Lower leg skin (tissue), 4 donors: ENCODE data around the gene CYP4F2. TPM values are rescaled to one million over a fixed set of nuclear protein-coding genes. Genes with fewer than 3 reads are reported as not detected.
A peak's percentile ranks its signal among the peaks of the same experiment; 100 is the strongest.
"Not testable (repeated sequence)": the region's sequence is repeated elsewhere in the genome, so short reads cannot be mapped to it uniquely, and the experiment has no call there.

Experiments
- DNase-seq, 2 donors: peaks; one replicate each; pipeline ENCODE4 v3.0.0-alpha.2; 2019; ENCODE audit warnings: low spot score in 2 of 2
- H3K4me3 ChIP-seq: fragments of 200-600 bp; sonication (generic); 2 replicates; pipeline ENCODE4 v1.5.1; 2017; ENCODE audit warnings: mild to moderate bottlenecking, low read depth; ENCODE audit not compliant: poor library complexity, severe bottlenecking
- POLR2A ChIP-seq, 2 donors: fragments of 450-650 bp; IDR thresholded peaks; one replicate each; pipeline ENCODE4 v1.6.1; 2016 to 2017; ENCODE audit warnings: antibody characterized with exemption in 2 of 2, mild to moderate bottlenecking in 1 of 2, moderate library complexity in 1 of 2
- WGBS, 2 donors: methylation state at CpG; one replicate each; pipeline ENCODE4 v1.1.5; 2018; 5-methylcytosine and 5-hydroxymethylcytosine counted together
- intact Hi-C: fragments of 100-400 bp; cut with DNase I; formaldehyde crosslinking; loops from one replicate; pipeline ENCODE4 v1.15.0; 2023; ENCODE audit warnings: low total_unique reads
- total RNA-seq, 4 donors: library from RNA; depleted of rRNA; stranded (reverse); fragments of >200 nt; gene quantifications; one replicate each; pipeline ENCODE4 v1.1.0, GENCODE V29; 2016
- TF ChIP-seq, protein P1 (sequence below), 3 donors: fragments of 450-650 bp; IDR thresholded peaks; one replicate each; pipeline ENCODE4 v1.5.1; 2016; ENCODE audit warnings: antibody characterized with exemption in 3 of 3, mild to moderate bottlenecking in 3 of 3, moderate library complexity in 2 of 3

Gene CYP4F2
- total RNA-seq, 4 donors from 2014 or later: 0.91 to 4.2 (median 2.9) TPM

DNA sequence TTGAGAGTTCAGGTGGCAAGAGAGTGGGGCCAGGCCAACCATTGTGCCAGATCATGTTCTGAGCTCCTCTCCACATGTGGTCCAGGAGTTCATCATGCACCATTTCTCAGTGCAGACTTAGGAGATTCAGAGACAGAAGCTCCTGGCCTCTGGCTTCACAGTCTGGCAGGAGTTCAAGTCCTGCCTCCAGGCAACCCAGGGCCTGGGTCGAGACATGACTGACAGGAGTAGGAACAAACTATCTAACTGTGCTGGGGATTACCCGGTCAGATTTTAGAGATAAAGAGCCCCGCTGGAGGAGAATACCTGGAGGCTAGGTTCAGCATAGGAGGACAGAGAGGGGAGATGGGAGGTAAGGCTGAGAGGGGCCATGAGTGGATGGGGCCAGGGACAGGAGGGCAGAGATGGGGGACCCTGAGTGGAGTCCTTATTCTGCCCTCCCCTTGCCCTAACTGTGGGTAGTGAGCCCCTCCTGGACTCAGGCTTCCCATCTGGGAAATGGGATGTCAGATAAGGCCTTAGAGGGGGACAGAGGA lies 37.4 kb upstream of the CYP4F2 start:
- H3K4me3 ChIP-seq: no peak overlapping the region
- 21 to 41% methylated on average over 3 of the region's 3 CpGs for WGBS, 2 donors
- TF ChIP-seq, protein P1, sequence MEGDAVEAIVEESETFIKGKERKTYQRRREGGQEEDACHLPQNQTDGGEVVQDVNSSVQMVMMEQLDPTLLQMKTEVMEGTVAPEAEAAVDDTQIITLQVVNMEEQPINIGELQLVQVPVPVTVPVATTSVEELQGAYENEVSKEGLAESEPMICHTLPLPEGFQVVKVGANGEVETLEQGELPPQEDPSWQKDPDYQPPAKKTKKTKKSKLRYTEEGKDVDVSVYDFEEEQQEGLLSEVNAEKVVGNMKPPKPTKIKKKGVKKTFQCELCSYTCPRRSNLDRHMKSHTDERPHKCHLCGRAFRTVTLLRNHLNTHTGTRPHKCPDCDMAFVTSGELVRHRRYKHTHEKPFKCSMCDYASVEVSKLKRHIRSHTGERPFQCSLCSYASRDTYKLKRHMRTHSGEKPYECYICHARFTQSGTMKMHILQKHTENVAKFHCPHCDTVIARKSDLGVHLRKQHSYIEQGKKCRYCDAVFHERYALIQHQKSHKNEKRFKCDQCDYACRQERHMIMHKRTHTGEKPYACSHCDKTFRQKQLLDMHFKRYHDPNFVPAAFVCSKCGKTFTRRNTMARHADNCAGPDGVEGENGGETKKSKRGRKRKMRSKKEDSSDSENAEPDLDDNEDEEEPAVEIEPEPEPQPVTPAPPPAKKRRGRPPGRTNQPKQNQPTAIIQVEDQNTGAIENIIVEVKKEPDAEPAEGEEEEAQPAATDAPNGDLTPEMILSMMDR (IDR thresholded peaks at IDR 0.05): no peak
- TF ChIP-seq POLR2A (IDR thresholded peaks at IDR 0.05): no peak
- DNase-seq: no peak
- intact Hi-C loops: no loop called here

DNA sequence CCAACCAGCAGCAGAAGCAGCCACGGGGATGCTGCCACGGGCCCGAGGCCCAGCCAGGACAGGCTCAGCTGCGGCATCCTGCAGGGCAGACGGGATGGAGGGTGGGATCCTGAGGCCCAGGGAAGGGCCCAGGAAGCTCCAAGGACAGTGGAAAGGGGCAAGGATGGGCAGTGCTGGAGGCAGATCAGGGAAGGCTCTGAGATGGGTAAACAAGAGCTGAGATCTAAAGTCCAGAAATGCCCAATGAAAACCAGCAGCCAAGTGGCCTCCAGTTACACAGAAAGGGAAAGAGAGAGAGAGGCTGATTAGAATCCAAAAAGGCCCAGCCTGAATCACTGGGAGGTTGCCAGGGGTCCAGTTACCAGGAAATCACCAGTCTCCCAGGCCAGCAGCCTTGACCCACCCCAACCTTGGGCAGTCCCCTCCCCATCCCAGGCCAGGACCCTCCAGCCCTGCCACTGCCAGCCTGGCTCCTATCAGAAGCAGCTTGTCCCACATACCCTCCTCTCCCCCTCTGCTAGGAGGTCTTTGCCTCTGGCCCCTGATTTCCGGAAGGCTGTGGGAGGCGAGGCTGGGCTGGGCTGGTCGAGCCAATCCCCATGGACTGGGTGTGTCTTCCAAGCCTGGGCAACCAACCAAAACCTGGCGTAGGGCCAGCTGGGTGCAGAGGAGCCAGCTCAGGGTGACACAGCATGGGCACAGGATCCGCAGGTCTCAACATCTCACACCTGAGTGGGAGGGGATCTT lies 36.6 kb upstream of the CYP4F2 start, which contains the start of gene CYP4F11:
CYP4F11 (minus strand) TSS at position 198 of the 747 bp plus-strand sequence; CDS start at position 77, 121 bp downstream.
- intact Hi-C loops: no loop called here
- peak; percentile 60 to 92 for DNase-seq
- H3K4me3 ChIP-seq: no peak within 1 kb of the TSS
- 43 to 64% methylated on average over 8 to 10 of the region's 10 CpGs for WGBS, 2 donors
- no peak for TF ChIP-seq POLR2A (IDR thresholded peaks at IDR 0.05)
- TF ChIP-seq, protein P1 (IDR thresholded peaks at IDR 0.05): no peak

DNA sequence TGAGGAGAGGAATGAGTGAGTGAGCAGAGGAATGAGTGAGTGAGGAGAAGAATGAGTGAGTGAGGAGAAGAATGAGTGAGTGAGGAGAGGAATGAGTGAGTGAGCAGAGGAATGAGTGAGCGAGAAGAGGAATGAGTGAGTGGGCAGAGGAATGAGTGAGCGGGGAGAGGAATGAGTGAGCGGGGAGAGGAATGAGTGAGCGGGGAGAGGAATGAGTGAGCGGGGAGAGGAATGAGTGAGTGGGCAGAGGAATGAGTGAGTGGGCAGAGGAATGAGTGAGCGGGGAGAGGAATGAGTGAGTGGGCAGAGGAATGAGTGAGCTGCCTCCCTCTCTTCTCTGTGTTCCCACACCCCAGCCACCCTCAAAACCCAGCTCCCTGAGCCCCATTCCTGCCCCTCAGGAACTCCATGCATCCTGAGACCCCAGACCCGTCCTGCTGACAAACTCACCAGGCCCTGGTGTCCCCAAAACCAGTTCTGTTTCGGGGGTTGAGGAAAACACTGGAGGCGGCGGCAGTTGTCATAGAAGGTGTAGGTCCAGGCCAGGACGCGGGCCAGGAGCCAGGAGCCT lies 36.0 kb upstream of the CYP4F2 start:
- DNase-seq, H3K4me3 ChIP-seq, intact Hi-C loops: not testable (repeated sequence)
- WGBS, 2 donors: 58 to 87% methylated on average over 11 to 12 of the region's 12 CpGs

DNA sequence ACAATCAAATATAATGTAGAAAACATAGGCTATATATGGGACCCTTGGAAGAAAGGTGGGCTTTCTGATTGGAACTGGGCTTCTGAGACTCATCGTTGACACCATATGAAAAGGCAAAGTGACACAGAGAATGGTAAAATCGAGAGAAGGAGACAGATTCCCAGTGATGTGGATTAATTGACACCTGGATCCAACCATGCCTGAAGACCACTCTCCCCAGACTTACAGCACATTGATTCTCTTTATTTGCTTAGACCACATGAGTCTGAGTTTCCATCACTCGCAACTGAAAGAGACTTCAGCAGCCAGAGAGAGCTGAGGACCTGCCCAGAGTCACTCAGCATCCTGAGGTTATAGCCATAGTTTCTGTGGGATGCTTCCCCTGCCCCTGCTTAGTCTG lies 30.4 kb upstream of the CYP4F2 start:
- no peak overlapping the region for H3K4me3 ChIP-seq
- no peak for DNase-seq
- intact Hi-C loops: no loop called here
- WGBS, 2 donors: 79 to 84% methylated on average over 3 of the region's 3 CpGs
- TF ChIP-seq POLR2A (IDR thresholded peaks at IDR 0.05): no peak
- TF ChIP-seq, protein P1 (IDR thresholded peaks at IDR 0.05): no peak

DNA sequence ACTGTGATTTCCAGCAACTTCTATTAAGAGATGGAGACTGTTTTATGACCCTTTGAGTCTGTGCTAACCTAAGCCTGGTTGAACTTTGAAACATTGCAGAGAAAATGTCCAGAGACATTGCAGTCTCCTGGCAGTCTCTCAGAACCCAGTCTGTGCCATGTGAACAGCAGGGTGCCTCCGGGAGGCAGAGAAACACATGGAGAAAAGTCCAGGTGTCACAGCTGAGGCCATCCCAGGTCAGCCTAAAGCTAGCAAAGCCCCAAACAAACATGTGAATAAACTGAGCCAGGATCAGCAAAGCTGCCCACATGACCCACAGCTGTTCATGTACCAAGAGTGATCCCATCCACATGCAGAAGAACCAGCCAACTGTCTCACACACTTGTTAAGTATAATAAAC lies 28.6 kb upstream of the CYP4F2 start:
- no peak overlapping the region for H3K4me3 ChIP-seq
- intact Hi-C loops: no loop called here
- WGBS, 2 donors: 0 to 76% methylated on average over 1 of the region's 1 CpG
- TF ChIP-seq, protein P1 (IDR thresholded peaks at IDR 0.05): no peak
- no peak for TF ChIP-seq POLR2A (IDR thresholded peaks at IDR 0.05)
- DNase-seq: no peak

DNA sequence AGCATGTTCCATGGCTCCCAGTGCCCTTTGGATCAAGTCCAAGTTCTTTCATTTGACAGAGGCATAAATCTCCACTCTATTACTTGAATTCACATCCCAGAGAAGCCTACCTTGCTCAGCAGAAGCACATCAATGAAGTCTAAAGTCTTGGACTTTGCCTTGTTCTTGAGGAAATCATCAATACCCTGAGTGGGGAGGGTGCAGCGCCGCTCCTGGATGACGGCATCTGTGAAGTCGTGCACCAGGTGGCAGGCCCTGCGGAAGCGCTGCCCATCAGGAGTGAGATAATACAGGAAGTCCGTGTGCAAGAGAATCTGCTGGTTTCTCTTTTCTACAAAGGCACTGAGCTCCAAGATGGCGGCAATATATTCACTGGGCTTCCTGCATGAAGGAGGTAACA lies 25.8 kb upstream of the CYP4F2 start:
- DNase-seq: no peak
- intact Hi-C loops: no loop called here
- no peak for TF ChIP-seq POLR2A (IDR thresholded peaks at IDR 0.05)
- TF ChIP-seq, protein P1 (IDR thresholded peaks at IDR 0.05): no peak
- WGBS, 2 donors: 79 to 83% methylated on average over 7 to 8 of the region's 8 CpGs
- no peak overlapping the region for H3K4me3 ChIP-seq
